ENCODE results near the gene MTA3.
A peak's percentile ranks its signal among the peaks of the same experiment; 100 is the strongest.
"Not testable (repeated sequence)": the region's sequence is repeated elsewhere in the genome, so short reads cannot be mapped to it uniquely, and the experiment has no call there.

Gene MTA3

GRCh38 chr2:42567806-42568400 lies 529 bp upstream of the MTA3 start:
- no peak for DNase-seq

GRCh38 chr2:42569116-42569711 lies 782 bp downstream of the MTA3 start:
- no peak for DNase-seq

- DNase-seq = no peak
Measured at GRCh38 chr2:42569883-42570282, 1.5 kb downstream of the MTA3 start.

- no peak for DNase-seq
Measured at GRCh38 chr2:42572297-42573081, 4.1 kb downstream of the MTA3 start.

- DNase-seq = no peak
Measured at GRCh38 chr2:42573256-42573655, 4.8 kb downstream of the MTA3 start.

- peak; percentile 10 for DNase-seq
Measured at GRCh38 chr2:42575458-42576064, 7.1 kb downstream of the MTA3 start.

GRCh38 chr2:42578621-42579020 lies 10.2 kb downstream of the MTA3 start:
- DNase-seq = no peak

- no peak for DNase-seq
Measured at GRCh38 chr2:42581257-42581656, 12.8 kb downstream of the MTA3 start.

- not testable (repeated sequence) for DNase-seq
Measured at GRCh38 chr2:42584628-42585027, 16.2 kb downstream of the MTA3 start.

- no peak for DNase-seq
Measured at GRCh38 chr2:42585779-42586178, 17.3 kb downstream of the MTA3 start.

- DNase-seq = no peak
Measured at GRCh38 chr2:42587526-42588117, 19.2 kb downstream of the MTA3 start.

GRCh38 chr2:42588121-42588520 lies 19.7 kb downstream of the MTA3 start:
- DNase-seq = no peak

- no peak for DNase-seq
Measured at GRCh38 chr2:42590176-42590575, 21.7 kb downstream of the MTA3 start.

- DNase-seq = no peak
Measured at GRCh38 chr2:42593282-42593681, 24.9 kb downstream of the MTA3 start.

- DNase-seq = no peak
Measured at GRCh38 chr2:42598656-42599055, 30.2 kb downstream of the MTA3 start.

- no peak for DNase-seq
Measured at GRCh38 chr2:42601076-42601475, 32.6 kb downstream of the MTA3 start.

- no peak for DNase-seq
Measured at GRCh38 chr2:42602218-42602875, 33.9 kb downstream of the MTA3 start.

GRCh38 chr2:42602876-42603219 lies 34.4 kb downstream of the MTA3 start:
- DNase-seq = no peak

- not testable (repeated sequence) for DNase-seq
Measured at GRCh38 chr2:42604341-42604867, 36.0 kb downstream of the MTA3 start.

- not testable (repeated sequence) for DNase-seq
Measured at GRCh38 chr2:42606166-42606565, 37.7 kb downstream of the MTA3 start.

GRCh38 chr2:42607101-42607637 lies 38.7 kb downstream of the MTA3 start:
- no peak for DNase-seq

- no peak for DNase-seq
Measured at GRCh38 chr2:42613281-42614064, 45.0 kb downstream of the MTA3 start.
